B cell (primary cell): ENCODE measurements around the gene HECTD1. TPM values are rescaled to one million over a fixed set of nuclear protein-coding genes. Genes with fewer than 3 reads are reported as not detected.

Source experiments
- ATAC-seq: fragments of 200-7000 bp; cut with Tn5 transposase; one replicate; pipeline ENCODE4 v1.10.0; 2021; ENCODE audit warnings: low read depth, mild to moderate bottlenecking, moderate number of reproducible peaks, moderate library complexity
- CTCF ChIA-PET: fragments of 350-600 bp; sonication (Branson Sonifier 250); formaldehyde crosslinking; loops from one replicate; lab custom pipeline; 2021; ENCODE audit warnings: antibody characterized with exemption, inconsistent platforms; lab: Charles Lee
- POLR2A ChIA-PET: fragments of 350-600 bp; sonication (Branson Sonifier 250); formaldehyde crosslinking; loops from one replicate; lab custom pipeline; 2021; ENCODE audit warnings: antibody characterized with exemption; lab: Charles Lee
- DNase-seq: peaks from one replicate; pipeline ENCODE4 v3.0.0; 2013
- H2AFZ ChIP-seq: 2 replicates; pipeline ENCODE4 v1.6.1; 2012; ENCODE audit warnings: mild to moderate bottlenecking, low read depth, low read length; ENCODE audit not compliant: insufficient read depth, poor library complexity, severe bottlenecking
- H3K27ac ChIP-seq, 2 donors: 1 replicate in 1 of 2; 2 replicates in 1 of 2; pipeline ENCODE4 v1.5.1; 2012 to 2013; ENCODE audit warnings: low read length in 2 of 2, mild to moderate bottlenecking in 2 of 2, moderate library complexity in 1 of 2
- H3K27me3 ChIP-seq, 4 experiments: fragments of 200-600 bp in 1 of 4; sonication (generic) in 1 of 4; replicated peaks in 1 of 4; 1 replicate in 2 of 4; 2 replicates in 2 of 4; pipeline versions ENCODE4 v1.6.1 to v1.7.0; 2013 to 2016; ENCODE audit warnings: low read length in 3 of 4, mild to moderate bottlenecking in 2 of 4, mixed read lengths in 1 of 4, moderate library complexity in 1 of 4; ENCODE audit not compliant: insufficient read depth in 4 of 4, control insufficient read depth in 3 of 4; ENCODE audit errors: control extremely low read depth in 1 of 4
- H3K36me3 ChIP-seq, 2 experiments: replicated peaks in 1 of 2; 1 replicate in 1 of 2; 2 replicates in 1 of 2; pipeline versions ENCODE4 v1.6.1 to v1.7.1; 2013; ENCODE audit warnings: low read length in 1 of 2; ENCODE audit not compliant: insufficient read depth in 2 of 2, control insufficient read depth in 1 of 2; ENCODE audit errors: control extremely low read depth in 1 of 2, extremely low read depth in 1 of 2
- H3K4me1 ChIP-seq, 2 donors: fragments of 200-600 bp in 1 of 2; sonication (generic) in 1 of 2; 1 replicate in 1 of 2; 2 replicates in 1 of 2; pipeline versions ENCODE4 v1.5.1 to v1.6.1; 2013 to 2017; ENCODE audit warnings: low read length in 2 of 2; ENCODE audit not compliant: control insufficient read depth in 2 of 2, insufficient read depth in 2 of 2
- H3K4me2 ChIP-seq: replicated peaks from 2 replicates; pipeline ENCODE3; 2012; ENCODE audit warnings: mild to moderate bottlenecking, low read depth, low read length; ENCODE audit not compliant: poor library complexity, severe bottlenecking
- H3K4me3 ChIP-seq, 5 experiments: fragments of 200-600 bp in 1 of 5; sonication (generic) in 1 of 5; 1 replicate in 3 of 5; 2 replicates in 2 of 5; pipeline versions ENCODE4 v1.5.1 to v1.7.0; 2011 to 2016; ENCODE audit warnings: low read length in 4 of 5, mild to moderate bottlenecking in 4 of 5, low read depth in 2 of 5, control low read depth in 1 of 5, moderate library complexity in 1 of 5; ENCODE audit not compliant: insufficient read depth in 1 of 5; ENCODE audit errors: control extremely low read depth in 1 of 5, extremely low read depth in 1 of 5
- H3K79me2 ChIP-seq: fragments of 200-600 bp; sonication (generic); one replicate; pipeline ENCODE4 v1.6.0; 2016; ENCODE audit warnings: low read length; ENCODE audit not compliant: control insufficient read depth, insufficient read depth
- H3K9ac ChIP-seq: fragments of 200-600 bp; sonication (generic); 2 replicates; pipeline ENCODE4 v1.6.1; 2017; ENCODE audit warnings: mild to moderate bottlenecking, low read length, moderate library complexity
- H3K9me3 ChIP-seq, 3 donors: one replicate each; pipeline versions ENCODE4 v1.6.1 to v1.7.1; 2013; ENCODE audit warnings: low read length in 2 of 3; ENCODE audit not compliant: control insufficient read depth in 2 of 3, insufficient read depth in 1 of 3; ENCODE audit errors: control extremely low read depth in 1 of 3
- H4K20me1 ChIP-seq: 2 replicates; pipeline ENCODE4 v1.6.0; 2012; ENCODE audit warnings: mild to moderate bottlenecking, low read length; ENCODE audit not compliant: insufficient read depth, control insufficient read depth, poor library complexity, severe bottlenecking
- H3K27ac Mint-ChIP-seq: one replicate; pipeline ENCODE4 v1.8.0; 2021; ENCODE audit warnings: mixed read lengths
- H3K27me3 Mint-ChIP-seq: one replicate; pipeline ENCODE4 v1.8.0; 2021; ENCODE audit warnings: mixed read lengths
- H3K4me1 Mint-ChIP-seq: one replicate; pipeline ENCODE4 v1.8.0; 2021; ENCODE audit warnings: mixed read lengths
- H3K4me3 Mint-ChIP-seq: one replicate; pipeline ENCODE4 v1.8.0; 2021; ENCODE audit warnings: mixed read lengths
- H3K9me3 Mint-ChIP-seq: one replicate; pipeline ENCODE4 v1.8.0; 2022; ENCODE audit warnings: mixed read lengths; ENCODE audit not compliant: insufficient read depth
- CTCF ChIP-seq: fragments of 200-600 bp; IDR thresholded peaks from one replicate; pipeline ENCODE4 v1.8.0; 2022; ENCODE audit warnings: antibody characterized with exemption, mild to moderate bottlenecking
- EZH2 ChIP-seq: IDR thresholded peaks from 2 replicates; pipeline ENCODE4 v1.6.1; 2012; ENCODE audit warnings: borderline replicate concordance, low read depth, mild to moderate bottlenecking, moderate library complexity, low read length; ENCODE audit not compliant: insufficient read depth, poor library complexity, severe bottlenecking
- WGBS: methylation state at CpG from one replicate; pipeline ENCODE4 v1.1.5; 2013; ENCODE audit warnings: missing lambda C conversion rate; ENCODE audit not compliant: insufficient coverage; 5-methylcytosine and 5-hydroxymethylcytosine counted together
- intact Hi-C: fragments of 100-400 bp; cut with micrococcal nuclease; formaldehyde crosslinking; loops from one replicate; pipeline ENCODE4 v1.10.0; 2022
- polyA plus RNA-seq: library from polyadenylated mRNA; depleted of rRNA; stranded (reverse); fragments of >200 nt; gene quantifications from 2 replicates; pipeline ENCODE4 v1.2.3, GENCODE V29; 2012
- total RNA-seq, 2 donors: library from RNA; stranded (reverse); fragments of 120-200 nt in 1 of 2; gene quantifications; 1 replicate in 1 of 2; 2 replicates in 1 of 2; pipeline versions ENCODE4 v1.2.3 to v1.2.4, GENCODE V29; 2013 to 2022

HECTD1 gene
- total and polyA plus RNA-seq, 2 donors (not counting 1 experiment from before 2014, with no cell fraction given), result 63.1 to 184 TPM

GRCh38 chr14:31092160-31092708 lies 115.4 kb downstream of the HECTD1 start:
- no peak overlapping the region for H3K27ac ChIP-seq
- H3K79me2 ChIP-seq, result no peaks in the 10 kb centered on the region
- intact Hi-C loops, result no loop called here
- DNase-seq (no peak), ATAC-seq (no peak)
- no peak overlapping the region for H3K9ac ChIP-seq
- WGBS, result no CpG with 5 or more reads among the region's 2 CpGs
- Mint-ChIP-seq H3K27ac (no peak overlapping the region), H3K27me3 (no peaks in the 10 kb centered on the region), H3K4me1 (no peaks in the 10 kb centered on the region), H3K9me3 (no peaks in the 10 kb centered on the region), H3K4me3 (no peak overlapping the region)
- H3K36me3 ChIP-seq, result peaks cover 0 to 2% of the 10 kb centered on the region in 2 experiments
- TF ChIP-seq EZH2 (no peak), CTCF (no peak)
- no peaks in the 10 kb centered on the region for H3K9me3 ChIP-seq
- H4K20me1 ChIP-seq, result no peaks in the 10 kb centered on the region
- no peaks in the 10 kb centered on the region for H3K27me3 ChIP-seq
- H2AFZ ChIP-seq, result no peak overlapping the region
- no peaks in the 10 kb centered on the region for H3K4me1 ChIP-seq
- POLR2A ChIA-PET, result no interaction called here
- H3K4me3 ChIP-seq, result no peak overlapping the region
- CTCF ChIA-PET, result no interaction called here
- no peak overlapping the region for H3K4me2 ChIP-seq

GRCh38 chr14:31090883-31091764 lies 116.5 kb downstream of the HECTD1 start:
- Histone ChIP-seq H3K79me2 (no peaks in the 10 kb centered on the region), H3K36me3 (peaks cover 0 to 2% of the 10 kb centered on the region in 2 experiments), H3K4me3 (no peak overlapping the region), H3K27ac (no peak overlapping the region), H3K27me3 (no peaks in the 10 kb centered on the region), H3K4me1 (no peaks in the 10 kb centered on the region), H3K4me2 (no peak overlapping the region), H4K20me1 (no peaks in the 10 kb centered on the region), H3K9me3 (no peaks in the 10 kb centered on the region), H2AFZ (no peak overlapping the region), H3K9ac (no peak overlapping the region)
- WGBS, result 100% methylated on average over 2 of the region's 5 CpGs
- Mint-ChIP-seq H3K27me3 (no peaks in the 10 kb centered on the region), H3K4me3 (no peak overlapping the region), H3K9me3 (no peaks in the 10 kb centered on the region), H3K27ac (no peak overlapping the region), H3K4me1 (no peaks in the 10 kb centered on the region)
- ChIA-PET CTCF (interaction anchor here (0.7 to 1.2 kb wide), 2 partner anchors 64 to 111 kb away, joined by 3 read pairs; no protein-coding TSS in a partner anchor), POLR2A (interaction anchor here (0.6 kb wide), 1 partner anchor 431 kb away, joined by 4 read pairs; no protein-coding TSS in a partner anchor)
- no peak for TF ChIP-seq CTCF
- no peak for TF ChIP-seq EZH2
- DNase-seq (no peak), ATAC-seq (no peak)
- intact Hi-C loops, result no loop called here
